NCI-H1694 (cell line): ENCODE results near the gene TLR1.
"Not testable (repeated sequence)": the region's sequence is repeated elsewhere in the genome, so short reads cannot be mapped to it uniquely, and the experiment has no call there.

ENCODE experiments used
- DNase-seq: peaks from one replicate; lab custom pipeline; 2025; lab: John Stamatoyannopoulos, UW

TLR1 gene

GRCh38 chr4:38806251-38806650 is 1.7 kb upstream of the TLR1 start:
- DNase-seq: not testable (repeated sequence)

GRCh38 chr4:38805530-38806145 is 1.0 kb upstream of the TLR1 start:
- DNase-seq: no peak

GRCh38 chr4:38803833-38804653 is 548 bp downstream of the TLR1 start:
- DNase-seq: no peak

GRCh38 chr4:38802561-38803355 is 1.8 kb downstream of the TLR1 start:
- no peak for DNase-seq

GRCh38 chr4:38800961-38801450 is 3.6 kb downstream of the TLR1 start:
- no peak for DNase-seq

GRCh38 chr4:38800366-38800765 is 4.2 kb downstream of the TLR1 start:
- no peak for DNase-seq

GRCh38 chr4:38795087-38795486 is 9.5 kb downstream of the TLR1 start:
- DNase-seq: no peak

- no peak for DNase-seq
These were observed 10.5 kb downstream of the TLR1 start for GRCh38 chr4:38794051-38794450.

GRCh38 chr4:38791010-38791409 is 13.6 kb downstream of the TLR1 start:
- no peak for DNase-seq

- no peak for DNase-seq
These were observed 16.3 kb downstream of the TLR1 start for GRCh38 chr4:38788317-38788716.

- no peak for DNase-seq
These were observed 16.9 kb downstream of the TLR1 start for GRCh38 chr4:38787693-38788092.

GRCh38 chr4:38785901-38786402 is 18.6 kb downstream of the TLR1 start:
- DNase-seq: no peak

- no peak for DNase-seq
These were observed 19.4 kb downstream of the TLR1 start for GRCh38 chr4:38785041-38785790.

- DNase-seq: no peak
These were observed 20.4 kb downstream of the TLR1 start for GRCh38 chr4:38784141-38784540.

GRCh38 chr4:38783109-38783460 is 21.5 kb downstream of the TLR1 start:
- DNase-seq: no peak

GRCh38 chr4:38782452-38783108 is 22.0 kb downstream of the TLR1 start, which contains the start of gene TLR10:
TLR10 (minus strand) TSS chr4:38782990; CDS start chr4:38775590, 7,400 bp downstream.
- peak; percentile 12 for DNase-seq

GRCh38 chr4:38781854-38782261 is 22.7 kb downstream of the TLR1 start:
- no peak for DNase-seq

GRCh38 chr4:38780833-38781484 is 23.6 kb downstream of the TLR1 start:
- DNase-seq: no peak

- no peak for DNase-seq
These were observed 24.8 kb downstream of the TLR1 start for GRCh38 chr4:38779790-38780189.

- not testable (repeated sequence) for DNase-seq
These were observed 26.7 kb downstream of the TLR1 start for GRCh38 chr4:38777925-38778324.

- no peak for DNase-seq
These were observed 29.3 kb downstream of the TLR1 start for GRCh38 chr4:38775326-38775725.
